Loucy (cell line): ENCODE measurements around the gene MYPN.

Experiments
- EZH2phosphoT487 ChIP-seq: fragments of 200-600 bp; IDR thresholded peaks from 2 replicates; pipeline ENCODE4 v1.6.1; 2018; ENCODE audit warnings: antibody characterized with exemption, mild to moderate bottlenecking, moderate library complexity, borderline replicate concordance
- TF ChIP-seq, protein P1 (sequence below): fragments of 200-600 bp; sonication (generic); conservative IDR thresholded peaks from 2 replicates; pipeline ENCODE4 v1.5.1; 2014; ENCODE audit warnings: mild to moderate bottlenecking, antibody characterized with exemption, low read length

GRCh38 chr10:68103901-68104300, 5.4 kb upstream of the MYPN start:
- TF ChIP-seq, protein P1, sequence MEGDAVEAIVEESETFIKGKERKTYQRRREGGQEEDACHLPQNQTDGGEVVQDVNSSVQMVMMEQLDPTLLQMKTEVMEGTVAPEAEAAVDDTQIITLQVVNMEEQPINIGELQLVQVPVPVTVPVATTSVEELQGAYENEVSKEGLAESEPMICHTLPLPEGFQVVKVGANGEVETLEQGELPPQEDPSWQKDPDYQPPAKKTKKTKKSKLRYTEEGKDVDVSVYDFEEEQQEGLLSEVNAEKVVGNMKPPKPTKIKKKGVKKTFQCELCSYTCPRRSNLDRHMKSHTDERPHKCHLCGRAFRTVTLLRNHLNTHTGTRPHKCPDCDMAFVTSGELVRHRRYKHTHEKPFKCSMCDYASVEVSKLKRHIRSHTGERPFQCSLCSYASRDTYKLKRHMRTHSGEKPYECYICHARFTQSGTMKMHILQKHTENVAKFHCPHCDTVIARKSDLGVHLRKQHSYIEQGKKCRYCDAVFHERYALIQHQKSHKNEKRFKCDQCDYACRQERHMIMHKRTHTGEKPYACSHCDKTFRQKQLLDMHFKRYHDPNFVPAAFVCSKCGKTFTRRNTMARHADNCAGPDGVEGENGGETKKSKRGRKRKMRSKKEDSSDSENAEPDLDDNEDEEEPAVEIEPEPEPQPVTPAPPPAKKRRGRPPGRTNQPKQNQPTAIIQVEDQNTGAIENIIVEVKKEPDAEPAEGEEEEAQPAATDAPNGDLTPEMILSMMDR = no peak
- no peak for TF ChIP-seq EZH2phosphoT487
